Activated T-helper 9 cell treated with anti-CD3 and anti-CD28 coated beads, Interleukin-2, amount 50 U/mL, for 16 hours (primary cell): Measurements from ENCODE around the gene TTYH2.

ENCODE experiments used
- DNase-seq: peaks from one replicate; pipeline ENCODE4 v3.0.0-alpha.2; 2020; ENCODE audit warnings: low read depth

Gene TTYH2

GRCh38 chr17:74196541-74197317, 16.6 kb upstream of the TTYH2 start:
- DNase-seq, result no peak

GRCh38 chr17:74197801-74198200, 15.6 kb upstream of the TTYH2 start:
- no peak for DNase-seq

GRCh38 chr17:74198694-74199093, 14.7 kb upstream of the TTYH2 start:
- DNase-seq, result no peak

- peak; percentile 55 for DNase-seq
Measured at GRCh38 chr17:74199306-74200092, 13.9 kb upstream of the TTYH2 start.

- no peak for DNase-seq
Measured at GRCh38 chr17:74200112-74200511, 13.3 kb upstream of the TTYH2 start.

- no peak for DNase-seq
Measured at GRCh38 chr17:74201250-74201649, 12.1 kb upstream of the TTYH2 start.

GRCh38 chr17:74201948-74202347, 11.4 kb upstream of the TTYH2 start:
- DNase-seq, result no peak

- DNase-seq, result no peak
Measured at GRCh38 chr17:74202938-74203337, 10.4 kb upstream of the TTYH2 start.

- peak; percentile 93 for DNase-seq
Measured at GRCh38 chr17:74203439-74204240, 9.7 kb upstream of the TTYH2 start, which contains the start of gene RPL38. TSS of gene RPL38 (plus strand) at chr17:74203678. CDS start at chr17:74203956, 278 bp downstream.

GRCh38 chr17:74204474-74204873, 8.9 kb upstream of the TTYH2 start:
- DNase-seq, result no peak

- no peak for DNase-seq
Measured at GRCh38 chr17:74205274-74205673, 8.1 kb upstream of the TTYH2 start.

GRCh38 chr17:74206332-74206818, 7.0 kb upstream of the TTYH2 start:
- DNase-seq, result no peak

- peak; percentile 72 for DNase-seq
Measured at GRCh38 chr17:74210191-74211140, 2.9 kb upstream of the TTYH2 start.

- no peak for DNase-seq
Measured at GRCh38 chr17:74211141-74211911, 2.0 kb upstream of the TTYH2 start.

GRCh38 chr17:74211912-74212208, 1.5 kb upstream of the TTYH2 start:
- DNase-seq, result no peak

GRCh38 chr17:74212209-74212912, 1.0 kb upstream of the TTYH2 start:
- no peak for DNase-seq

GRCh38 chr17:74213861-74214391, 555 bp downstream of the TTYH2 start:
- DNase-seq, result no peak

- DNase-seq, result no peak
Measured at GRCh38 chr17:74214484-74215341, 1.3 kb downstream of the TTYH2 start.

- DNase-seq, result no peak
Measured at GRCh38 chr17:74215342-74215727, 2.0 kb downstream of the TTYH2 start.
